Left lung (tissue), 10 donors: ENCODE data around the gene HOXC12. TPM values are rescaled to one million over a fixed set of nuclear protein-coding genes. Genes with fewer than 3 reads are reported as not detected.

Source experiments
- ATAC-seq: fragments of 200-7000 bp; cut with Tn5 transposase; one replicate; pipeline ENCODE4 v1.9.1; 2020; ENCODE audit warnings: moderate library complexity
- DNase-seq, 4 donors: peaks; one replicate each; pipeline ENCODE4 v3.0.0-alpha.2; 2013 to 2020
- H3K27ac ChIP-seq, 2 donors: fragments of 200-600 bp; sonication (generic) in 1 of 2; one replicate each; pipeline versions ENCODE4 v1.5.0 to v1.8.0; 2020 to 2021
- H3K27me3 ChIP-seq, 2 donors: fragments of 200-600 bp; sonication (generic) in 1 of 2; one replicate each; pipeline versions ENCODE4 v1.5.0 to v1.8.0; 2020 to 2021
- H3K36me3 ChIP-seq, 2 donors: fragments of 200-600 bp; sonication (generic) in 1 of 2; one replicate each; pipeline versions ENCODE4 v1.5.0 to v1.8.0; 2020 to 2021
- H3K4me1 ChIP-seq, 2 donors: fragments of 200-600 bp; one replicate each; pipeline ENCODE4 v1.8.0; 2021
- H3K4me3 ChIP-seq, 2 donors: fragments of 200-600 bp; sonication (generic) in 1 of 2; one replicate each; pipeline versions ENCODE4 v1.5.0 to v1.8.0; 2020 to 2021; ENCODE audit warnings: mild to moderate bottlenecking in 1 of 2
- H3K9me3 ChIP-seq, 2 donors: fragments of 200-600 bp; sonication (generic) in 1 of 2; one replicate each; pipeline versions ENCODE4 v1.5.0 to v1.8.0; 2020 to 2021
- intact Hi-C, 2 donors: fragments of 100-400 bp; cut with DNase I; formaldehyde crosslinking; loops; one replicate each; pipeline versions ENCODE4 v1.11.2 to v1.14.2; 2022
- polyA plus RNA-seq, 6 donors: library from polyadenylated mRNA; unstranded; fragments of 120-200 nt; gene quantifications; one replicate each; pipeline ENCODE4 v1.2.1, GENCODE V29; 2013; ENCODE audit not compliant: insufficient read length in 6 of 6
- total RNA-seq, 2 donors: library from RNA; stranded (reverse); fragmentation: NEBNext Ultra II Directional; extraction: Animal tissue kit (Norgen Biotek cat#: 25700); gene quantifications; one replicate each; pipeline ENCODE4 v1.2.1, GENCODE V29; 2021
- TF ChIP-seq, protein P1 (sequence below), 2 donors: fragments of 200-600 bp; sonication (generic) in 1 of 2; IDR thresholded peaks; one replicate each; pipeline versions ENCODE4 v1.5.0 to v1.8.0; 2021; ENCODE audit warnings: antibody characterized with exemption in 2 of 2
- donor health status: DM: no; HTN: yes; CAD: no.
- donor health status: DM: no; HTN: no; CAD: no.

Gene HOXC12
- total and polyA plus RNA-seq, 8 donors: not detected

DNA sequence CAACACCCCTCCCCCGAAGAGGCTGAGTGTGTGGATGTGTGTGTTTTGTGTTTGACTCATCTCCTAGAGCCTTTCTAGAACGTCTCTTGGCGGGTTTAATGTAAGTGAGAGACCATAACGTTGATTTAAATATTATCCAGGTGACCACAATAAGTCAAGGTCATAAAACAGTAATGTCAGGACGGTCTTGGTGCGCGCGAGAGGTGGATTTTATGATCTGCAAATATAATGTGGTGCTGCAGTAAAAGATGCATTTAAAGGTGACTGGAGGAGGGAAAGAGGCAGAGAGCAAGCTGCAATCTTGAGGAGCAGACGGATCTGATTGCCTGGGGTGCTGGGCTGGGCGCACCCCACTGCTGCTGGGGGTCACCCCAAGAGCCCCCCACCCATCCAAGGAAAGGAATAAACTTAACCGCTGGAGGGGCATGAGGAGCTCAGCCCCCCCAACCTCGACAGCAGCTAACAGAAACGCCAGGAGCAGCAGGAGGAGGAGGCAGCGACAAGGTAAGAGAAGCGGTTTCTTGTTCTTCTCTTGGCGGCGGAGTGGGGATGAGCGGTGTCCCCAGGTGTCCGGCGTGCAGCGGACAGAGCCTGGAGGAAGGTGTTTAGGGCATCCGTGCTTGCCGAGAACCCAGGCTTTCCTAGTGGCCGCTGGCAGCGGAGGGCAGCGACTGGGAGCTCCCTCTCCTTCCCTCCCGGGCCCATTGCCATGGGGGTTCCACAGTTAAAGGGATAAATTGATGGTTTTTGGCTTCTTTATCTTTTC, 35.8 kb downstream of the HOXC12 start:
- Histone ChIP-seq H3K4me3 (no peak overlapping the region), H3K27ac (no peak overlapping the region), H3K4me1 (peaks cover 12 to 29% of the 10 kb centered on the region in 2 donors), H3K9me3 (no peaks in the 10 kb centered on the region), H3K27me3 (peaks cover 100% of the 10 kb centered on the region in 2 donors), H3K36me3 (no peaks in the 10 kb centered on the region)
- ATAC-seq: no peak
- intact Hi-C loops: no loop called here
- TF ChIP-seq, protein P1, sequence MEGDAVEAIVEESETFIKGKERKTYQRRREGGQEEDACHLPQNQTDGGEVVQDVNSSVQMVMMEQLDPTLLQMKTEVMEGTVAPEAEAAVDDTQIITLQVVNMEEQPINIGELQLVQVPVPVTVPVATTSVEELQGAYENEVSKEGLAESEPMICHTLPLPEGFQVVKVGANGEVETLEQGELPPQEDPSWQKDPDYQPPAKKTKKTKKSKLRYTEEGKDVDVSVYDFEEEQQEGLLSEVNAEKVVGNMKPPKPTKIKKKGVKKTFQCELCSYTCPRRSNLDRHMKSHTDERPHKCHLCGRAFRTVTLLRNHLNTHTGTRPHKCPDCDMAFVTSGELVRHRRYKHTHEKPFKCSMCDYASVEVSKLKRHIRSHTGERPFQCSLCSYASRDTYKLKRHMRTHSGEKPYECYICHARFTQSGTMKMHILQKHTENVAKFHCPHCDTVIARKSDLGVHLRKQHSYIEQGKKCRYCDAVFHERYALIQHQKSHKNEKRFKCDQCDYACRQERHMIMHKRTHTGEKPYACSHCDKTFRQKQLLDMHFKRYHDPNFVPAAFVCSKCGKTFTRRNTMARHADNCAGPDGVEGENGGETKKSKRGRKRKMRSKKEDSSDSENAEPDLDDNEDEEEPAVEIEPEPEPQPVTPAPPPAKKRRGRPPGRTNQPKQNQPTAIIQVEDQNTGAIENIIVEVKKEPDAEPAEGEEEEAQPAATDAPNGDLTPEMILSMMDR (IDR thresholded peaks at IDR 0.05): no peak
- no peak for DNase-seq

DNA sequence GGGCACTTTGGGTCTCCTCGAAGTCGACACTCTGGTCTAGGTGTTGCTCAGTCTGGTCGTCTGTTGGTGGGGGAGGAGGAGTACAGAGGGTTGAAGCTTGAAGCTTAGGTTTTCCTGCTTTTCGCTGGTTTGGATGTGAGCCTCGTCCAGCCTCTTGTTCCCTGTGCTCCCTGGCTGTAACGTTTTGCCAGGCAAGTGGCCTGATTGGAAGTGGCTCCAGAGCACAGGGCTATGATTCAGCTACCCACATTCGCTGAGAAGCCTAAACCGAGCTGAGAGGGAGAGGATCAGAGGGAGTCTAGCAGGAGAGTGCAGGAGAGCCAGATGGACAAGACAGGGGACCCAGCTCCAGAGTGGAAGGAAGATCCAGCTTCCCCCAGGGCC, 36.4 kb downstream of the HOXC12 start:
- Histone ChIP-seq H3K4me1 (peaks cover 13 to 31% of the 10 kb centered on the region in 2 donors), H3K9me3 (no peaks in the 10 kb centered on the region), H3K27ac (no peak overlapping the region), H3K36me3 (no peaks in the 10 kb centered on the region), H3K27me3 (peaks cover 100% of the 10 kb centered on the region in 2 donors), H3K4me3 (no peak overlapping the region)
- intact Hi-C loops: no loop called here
- DNase-seq: no peak
- TF ChIP-seq, protein P1 (IDR thresholded peaks at IDR 0.05): no peak
- no peak for ATAC-seq

DNA sequence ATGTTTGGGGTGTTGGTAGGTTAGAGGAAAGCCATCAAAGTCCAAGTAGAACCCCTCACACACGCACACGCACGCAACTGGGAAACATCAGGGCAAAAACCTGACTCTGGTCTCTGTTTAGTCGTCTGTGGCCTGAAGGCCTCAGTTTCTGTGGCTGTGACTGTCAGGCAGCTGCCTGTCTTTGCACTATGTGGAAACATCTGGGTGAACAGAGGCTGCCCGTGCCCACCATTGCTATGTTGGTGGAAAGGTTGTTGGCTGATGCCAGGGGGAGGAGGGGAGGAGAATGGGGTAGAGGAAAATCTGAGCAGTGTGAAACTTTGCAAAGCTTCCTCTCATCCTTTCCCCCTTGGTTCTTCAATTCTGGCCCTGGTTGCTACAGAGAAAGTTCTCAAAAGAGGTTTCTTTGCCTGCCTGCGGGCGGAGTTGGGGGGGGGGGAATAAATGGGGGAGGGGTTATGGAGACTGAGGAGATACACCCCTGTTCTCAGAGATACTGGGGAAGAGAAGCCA, 37.7 kb downstream of the HOXC12 start:
- H3K27ac ChIP-seq: no peak overlapping the region
- no peak overlapping the region for H3K4me3 ChIP-seq
- no peaks in the 10 kb centered on the region for H3K9me3 ChIP-seq
- H3K27me3 ChIP-seq: peaks cover 100% of the 10 kb centered on the region in 2 donors
- DNase-seq: no peak
- H3K4me1 ChIP-seq: peaks cover 11 to 32% of the 10 kb centered on the region in 2 donors
- intact Hi-C loops: no loop called here
- TF ChIP-seq, protein P1 (IDR thresholded peaks at IDR 0.05): no peak
- no peaks in the 10 kb centered on the region for H3K36me3 ChIP-seq
- no peak for ATAC-seq

DNA sequence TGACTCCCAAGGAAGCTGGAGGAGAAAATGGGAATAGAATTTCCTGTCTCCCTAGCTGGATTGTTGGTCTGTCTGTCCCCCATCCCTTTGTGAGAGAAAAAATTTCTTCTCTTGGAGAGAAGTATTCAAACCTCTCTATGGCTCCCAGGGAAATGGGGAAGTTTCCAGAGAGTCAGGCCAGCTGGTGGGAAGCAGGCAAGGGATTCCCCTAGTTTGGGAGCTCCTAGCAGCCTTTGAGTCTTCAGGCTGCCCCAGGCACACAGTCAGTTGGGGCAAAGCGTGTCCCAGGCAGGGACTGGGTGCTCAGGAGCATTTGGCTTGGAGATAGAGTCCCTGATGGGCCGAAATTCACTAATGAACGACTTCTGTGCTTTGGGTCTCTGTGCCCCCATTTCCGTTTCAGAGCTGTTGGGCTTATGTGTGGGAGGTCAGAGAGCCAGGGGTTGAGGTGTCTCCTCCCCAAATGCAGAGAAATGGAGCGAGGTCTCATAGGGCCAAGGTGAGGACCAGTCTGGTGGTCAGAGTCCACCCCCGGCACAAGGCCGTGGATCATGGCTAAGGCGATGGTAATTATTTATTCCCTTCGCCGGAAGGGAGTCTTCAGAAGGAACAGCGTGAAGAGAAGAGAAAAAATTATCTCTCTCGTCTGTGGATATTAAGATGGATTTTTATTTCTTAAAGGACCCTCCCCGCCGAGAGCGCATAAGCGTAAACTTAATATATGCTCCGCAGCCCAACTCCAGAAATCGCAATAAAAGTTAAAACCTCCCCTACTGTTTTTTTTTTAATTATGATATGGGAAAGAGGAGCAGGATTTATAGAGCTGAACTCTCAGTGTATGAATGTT, 38.7 kb downstream of the HOXC12 start:
- H3K27me3 ChIP-seq: peaks cover 100% of the 10 kb centered on the region in 2 donors
- TF ChIP-seq, protein P1 (IDR thresholded peaks at IDR 0.05): no peak
- intact Hi-C loops: no loop called here
- no peak overlapping the region for H3K4me3 ChIP-seq
- H3K27ac ChIP-seq: no peak overlapping the region
- ATAC-seq (no peak), DNase-seq (peak in 1 of 4 donors; percentile 2)
- peaks cover 11 to 32% of the 10 kb centered on the region in 2 donors for H3K4me1 ChIP-seq
- no peaks in the 10 kb centered on the region for H3K9me3 ChIP-seq
- no peaks in the 10 kb centered on the region for H3K36me3 ChIP-seq

DNA sequence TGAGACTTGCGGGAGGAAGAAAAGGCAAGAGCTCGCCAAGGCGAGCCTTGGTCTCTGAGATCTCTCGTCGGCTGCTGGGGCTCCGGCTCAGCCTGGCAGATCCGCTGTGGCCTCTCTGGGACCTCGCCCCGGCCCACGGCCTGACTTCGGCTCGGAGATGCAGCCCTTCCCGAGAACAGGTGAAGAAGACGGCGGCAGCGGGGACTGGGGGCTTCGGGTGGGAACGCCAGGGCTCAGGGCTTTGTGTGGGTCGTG, 39.2 kb downstream of the HOXC12 start:
- intact Hi-C loops: no loop called here
- TF ChIP-seq, protein P1 (IDR thresholded peaks at IDR 0.05): no peak
- no peaks in the 10 kb centered on the region for H3K9me3 ChIP-seq
- DNase-seq: peak in 1 of 4 donors; percentile 78
- H3K27me3 ChIP-seq: peaks cover 100% of the 10 kb centered on the region in 2 donors
- H3K36me3 ChIP-seq: no peaks in the 10 kb centered on the region
- peaks cover 11 to 32% of the 10 kb centered on the region in 2 donors for H3K4me1 ChIP-seq
- H3K4me3 ChIP-seq: no peak overlapping the region
- ATAC-seq: no peak
- H3K27ac ChIP-seq: no peak overlapping the region
